22Rv1 (cell line): ENCODE measurements around the gene SMARCA4.

ENCODE experiments used
- CTCF ChIP-seq: fragments of 450-650 bp; IDR thresholded peaks from 2 replicates; pipeline ENCODE4 v1.5.1; 2017; ENCODE audit warnings: mild to moderate bottlenecking
- ZFX ChIP-seq: fragments of 450-650 bp; IDR thresholded peaks from 2 replicates; pipeline ENCODE4 v1.6.1; 2017; ENCODE audit warnings: antibody characterized with exemption, borderline replicate concordance

- TF ChIP-seq CTCF = no peak
- no peak for TF ChIP-seq ZFX
Observed at GRCh38 chr19:10965398-10965797, 4.6 kb downstream of the SMARCA4 start.
